Anterior cingulate cortex (tissue), 58 donors: ENCODE data around the gene PRR16.

ENCODE experiments used
- DNase-seq, 58 donors: peaks; one replicate each; lab custom pipeline; 2025; lab: John Stamatoyannopoulos, UW

Gene PRR16

DNA sequence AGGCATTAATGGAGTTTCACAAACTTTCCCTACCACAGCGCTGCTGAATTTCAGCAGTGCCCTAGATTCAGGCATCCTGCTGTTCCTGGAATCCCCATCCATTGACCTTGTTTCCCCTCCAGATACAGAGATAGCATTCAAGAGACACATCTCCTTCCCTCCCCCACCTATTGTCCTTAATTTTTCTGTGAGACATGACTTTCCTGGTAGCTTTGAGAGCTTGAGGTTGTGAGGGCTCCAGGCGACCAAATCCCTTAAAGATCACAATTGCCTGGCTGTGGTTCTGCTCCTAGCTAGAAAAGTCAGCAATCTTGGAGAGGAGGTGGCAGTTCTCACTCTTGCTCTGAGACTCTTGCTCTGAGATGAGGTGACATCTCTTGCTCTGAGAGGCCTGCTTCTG, 48.0 kb downstream of the PRR16 start:
- DNase-seq: no peak

DNA sequence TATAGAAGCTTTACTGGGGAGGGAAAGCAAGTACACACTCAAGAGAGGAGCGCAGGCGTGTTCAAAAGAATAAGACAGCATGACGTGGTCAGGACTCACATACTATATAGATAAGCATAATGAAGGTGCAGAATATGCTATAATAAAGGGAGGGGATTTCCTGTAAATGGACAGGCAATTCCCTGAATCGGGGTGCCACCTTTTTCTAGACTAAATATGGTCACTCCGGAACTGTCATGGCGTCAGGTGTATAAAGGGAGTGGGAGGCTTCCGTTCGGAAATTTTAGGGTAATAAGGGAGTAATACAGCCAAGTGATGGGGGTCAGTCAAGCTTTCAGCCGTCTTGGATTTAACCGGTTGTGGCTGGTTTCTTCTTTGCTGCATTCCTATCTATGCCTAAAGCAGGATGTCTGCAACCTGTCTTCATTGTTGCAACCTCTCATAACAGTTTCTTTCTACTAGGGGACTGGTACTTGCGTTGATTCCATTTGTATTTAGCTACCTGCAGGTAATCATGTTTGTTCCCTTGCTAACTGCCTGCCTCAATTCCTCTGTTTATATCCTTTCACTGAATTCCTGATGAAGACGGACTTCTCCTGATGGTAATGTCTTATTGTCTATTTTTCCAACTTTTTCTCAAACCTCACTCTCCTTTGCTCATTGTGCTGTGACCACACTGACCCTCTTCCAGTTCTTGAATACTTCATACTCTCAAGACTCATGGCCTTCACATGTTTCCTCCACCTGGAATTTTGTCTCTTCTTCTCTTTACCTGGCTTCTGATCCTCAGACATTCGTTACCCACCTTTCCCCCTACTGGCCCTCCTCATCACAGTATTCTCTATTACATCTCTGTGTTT, 48.9 kb downstream of the PRR16 start:
- no peak for DNase-seq

DNA sequence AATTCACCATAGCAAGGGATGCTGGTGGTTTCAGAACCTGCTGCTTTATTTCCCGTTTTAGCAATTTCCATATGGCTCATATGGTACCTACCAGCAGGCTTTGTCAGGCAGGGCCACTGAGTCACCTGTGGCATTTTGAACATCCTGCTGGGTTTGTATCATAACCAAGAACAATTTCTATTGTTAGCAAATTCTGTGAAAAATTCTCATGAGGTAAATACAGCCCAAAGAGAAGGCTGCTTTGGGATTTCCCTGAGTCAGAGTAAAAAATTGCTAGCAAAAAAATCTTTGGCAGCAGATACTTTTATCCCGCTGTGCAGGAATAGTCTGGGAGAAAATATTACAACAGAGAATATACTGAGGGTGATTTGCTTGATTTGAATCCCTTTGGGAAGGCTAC, 52.7 kb downstream of the PRR16 start:
- peak in 1 of 58 donors; percentile 9 for DNase-seq

DNA sequence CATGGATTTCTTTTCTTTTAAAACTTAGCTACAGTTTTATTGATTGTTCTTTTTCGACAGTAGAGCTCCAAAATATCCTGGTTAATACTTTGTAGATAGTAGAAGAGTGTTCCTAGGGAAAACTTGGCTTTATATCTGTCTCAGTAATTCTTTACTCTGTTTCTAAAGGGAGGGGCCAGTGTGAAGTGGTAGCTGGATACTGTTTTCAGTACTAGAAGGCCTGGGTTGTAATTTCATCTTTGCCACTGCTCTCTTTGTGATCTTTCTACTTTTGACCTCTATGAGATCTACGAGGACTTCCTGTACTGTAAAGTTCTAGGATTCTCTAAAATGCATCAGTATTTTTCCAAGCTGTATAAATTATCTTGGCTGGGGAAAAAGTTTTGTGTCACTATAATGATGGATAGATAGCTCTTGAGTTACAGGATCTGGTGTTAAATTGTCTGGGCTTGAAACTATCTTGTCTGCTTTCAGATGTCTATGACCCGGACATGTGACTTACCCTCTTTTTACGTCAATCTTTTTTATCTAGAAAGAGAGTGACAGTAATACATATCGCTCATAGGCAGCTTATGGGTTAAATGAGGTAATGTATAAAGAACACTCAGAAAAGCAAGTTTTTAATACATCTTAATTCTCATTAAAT, 53.6 kb downstream of the PRR16 start:
- DNase-seq: no peak

DNA sequence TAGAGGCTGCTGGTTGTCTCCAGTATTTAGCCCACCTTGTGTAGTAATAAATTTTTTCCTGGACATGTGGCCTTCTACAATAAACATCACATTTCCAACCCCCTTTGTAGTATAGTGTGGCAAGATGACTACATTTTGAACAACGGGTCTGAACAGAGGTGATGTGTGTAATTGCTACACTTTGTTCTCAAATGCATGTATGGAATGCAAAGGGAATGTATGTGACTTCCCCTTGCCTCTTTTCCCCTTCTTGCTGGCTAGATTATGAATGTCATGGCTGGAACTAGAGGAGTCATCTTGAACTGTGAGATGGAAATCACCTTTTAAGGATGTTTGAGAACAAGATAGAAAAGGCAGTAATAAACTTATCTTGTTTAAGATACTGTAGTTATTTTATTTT, 54.5 kb downstream of the PRR16 start:
- DNase-seq: no peak

DNA sequence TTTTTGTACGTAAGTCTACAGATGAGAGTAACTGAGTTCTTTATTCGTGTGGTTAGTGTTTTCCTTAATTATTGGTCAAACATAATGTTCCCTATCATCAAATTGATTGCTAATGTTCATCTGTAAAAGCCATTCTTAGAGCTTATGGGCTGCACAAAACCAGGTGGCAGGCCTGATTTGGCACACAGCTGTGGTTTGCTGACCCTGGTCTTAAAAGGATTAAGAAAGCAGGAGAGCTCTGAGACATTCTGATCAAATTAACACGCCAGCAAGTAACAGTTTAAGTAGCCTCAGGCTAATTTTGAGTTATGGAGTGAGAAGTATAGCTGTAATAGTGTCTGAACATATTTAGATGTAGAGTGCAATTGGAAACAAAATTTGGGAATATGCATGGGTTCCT, 63.2 kb downstream of the PRR16 start:
- DNase-seq: no peak

DNA sequence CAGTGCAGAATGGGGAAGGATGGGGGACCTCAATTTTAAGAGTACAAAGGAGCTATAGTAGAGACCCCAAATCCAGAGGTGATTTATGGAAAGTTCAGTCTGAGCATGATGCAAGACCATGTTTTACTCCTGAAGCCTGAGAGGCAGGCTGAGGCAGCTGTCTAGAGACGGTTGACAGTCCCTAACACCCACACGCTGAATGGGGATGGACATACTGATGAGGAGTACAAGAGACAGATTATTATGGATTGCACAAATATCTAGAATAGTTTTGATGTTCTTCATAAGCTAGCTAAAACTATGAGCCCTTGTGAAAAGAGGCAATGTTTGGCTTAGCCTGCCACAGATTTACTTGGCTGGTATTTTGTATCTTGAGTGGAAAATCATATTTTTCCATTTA, 64.5 kb downstream of the PRR16 start:
- DNase-seq: no peak

DNA sequence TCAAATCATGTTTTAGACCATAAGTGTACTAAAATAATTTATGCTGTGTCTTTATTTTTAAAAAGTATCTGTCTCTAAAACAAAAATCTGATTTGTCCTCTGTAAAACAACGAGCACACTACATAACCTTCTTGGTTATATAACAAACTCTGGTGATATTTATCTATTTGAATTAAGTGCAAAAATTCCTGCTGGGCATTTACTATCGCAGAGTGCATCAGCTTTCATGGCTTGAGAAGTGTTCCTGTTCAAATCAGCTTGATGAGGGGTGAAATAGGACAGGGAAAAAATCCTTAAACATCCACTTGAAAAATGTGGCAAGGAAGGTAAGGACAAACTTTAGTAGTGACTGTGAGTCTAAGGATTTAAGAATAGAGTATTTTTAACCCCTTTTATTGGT, 65.3 kb downstream of the PRR16 start:
- DNase-seq: no peak

DNA sequence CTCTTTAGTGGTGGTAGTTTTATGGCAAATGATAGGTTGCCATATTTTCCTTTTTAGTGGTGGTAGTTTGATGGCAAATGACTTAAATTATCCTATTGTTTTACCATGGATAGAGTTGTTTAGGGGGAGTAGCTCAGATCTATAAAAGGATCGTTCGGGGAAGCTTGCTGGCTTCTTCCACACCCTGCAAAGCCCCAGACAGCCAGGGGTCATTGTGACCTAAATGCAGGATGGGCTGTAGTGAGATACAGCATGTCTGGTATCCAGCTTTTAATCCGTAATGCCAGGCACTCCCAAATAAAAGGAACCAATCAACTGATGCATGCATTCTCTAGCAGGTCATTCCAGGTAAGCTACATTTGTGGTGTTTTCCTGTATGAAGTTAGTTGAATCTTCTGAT, 67.1 kb downstream of the PRR16 start:
- no peak for DNase-seq

DNA sequence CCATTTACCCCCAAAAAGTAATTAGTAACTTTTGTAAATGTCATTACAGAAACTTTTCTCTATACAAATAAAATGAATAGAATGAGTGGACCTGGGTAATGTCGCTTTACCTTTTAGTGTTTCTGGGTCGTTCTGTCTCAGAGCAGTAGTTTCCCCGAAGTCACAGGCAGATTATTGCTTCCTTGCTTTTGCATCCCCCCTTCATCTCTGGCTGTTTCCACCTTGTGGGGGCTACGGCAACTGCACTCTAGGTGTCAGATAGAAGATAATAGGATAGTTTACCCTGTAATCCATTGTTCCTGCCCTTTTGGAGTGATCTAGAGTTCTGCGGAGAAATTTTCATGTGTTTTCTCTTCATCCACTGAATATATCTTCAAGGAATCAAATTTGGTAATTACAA, 68.7 kb downstream of the PRR16 start:
- DNase-seq: no peak

DNA sequence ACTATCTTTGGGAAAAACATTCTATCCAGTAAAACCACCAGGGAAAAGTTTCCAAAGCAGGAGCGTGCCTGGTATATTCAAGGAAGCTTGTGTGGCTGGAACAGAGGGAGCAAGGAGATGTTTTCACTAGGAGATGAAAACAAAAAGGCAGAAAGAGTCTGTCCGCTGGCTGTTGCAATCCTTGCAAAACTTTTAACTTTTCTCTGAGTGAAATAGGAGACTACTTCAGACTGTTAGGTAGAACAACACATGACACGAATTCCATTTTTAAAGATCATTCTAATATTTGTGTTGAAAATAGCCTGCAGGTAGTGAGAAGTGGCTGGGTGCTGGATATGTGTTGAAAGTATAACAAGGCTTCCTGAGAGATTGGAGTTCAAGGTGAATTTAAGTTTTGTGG, 69.5 kb downstream of the PRR16 start:
- no peak for DNase-seq

DNA sequence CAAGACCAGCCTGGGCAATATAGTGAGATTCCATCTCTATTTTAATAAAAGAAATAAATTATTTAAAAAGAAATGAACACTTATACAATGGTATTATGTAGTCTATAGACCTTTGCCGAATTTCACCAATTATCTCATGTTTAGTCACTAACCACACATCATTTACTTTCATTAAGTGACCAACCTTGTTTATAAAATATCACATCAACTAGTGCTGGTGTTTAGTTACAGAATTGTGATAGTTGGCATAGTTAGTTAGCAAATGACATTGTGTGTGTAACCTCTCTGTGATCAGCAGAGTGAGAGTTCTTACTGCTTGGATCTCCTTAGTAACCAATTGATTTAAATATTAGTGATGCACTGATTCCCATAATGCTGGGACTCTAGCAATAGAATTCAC, 71.8 kb downstream of the PRR16 start:
- DNase-seq: no peak

DNA sequence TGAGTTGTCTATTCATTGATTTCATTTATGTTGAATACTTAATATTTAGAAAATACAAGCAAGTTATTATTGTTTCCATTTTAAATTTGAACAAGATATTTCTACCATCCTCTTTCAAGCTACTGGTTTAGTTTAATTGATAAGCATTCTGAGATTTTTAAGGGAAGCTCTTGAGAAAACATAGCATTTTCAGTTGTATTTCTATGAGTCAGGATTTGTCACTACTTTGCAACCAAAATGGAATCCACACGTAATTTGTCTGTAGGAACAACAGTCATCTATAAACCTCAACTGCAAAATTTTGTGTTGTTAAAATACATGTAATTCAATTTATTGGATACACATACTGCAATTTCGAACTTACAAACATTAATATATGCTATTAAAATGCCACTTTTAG, 74.0 kb downstream of the PRR16 start:
- DNase-seq: no peak

DNA sequence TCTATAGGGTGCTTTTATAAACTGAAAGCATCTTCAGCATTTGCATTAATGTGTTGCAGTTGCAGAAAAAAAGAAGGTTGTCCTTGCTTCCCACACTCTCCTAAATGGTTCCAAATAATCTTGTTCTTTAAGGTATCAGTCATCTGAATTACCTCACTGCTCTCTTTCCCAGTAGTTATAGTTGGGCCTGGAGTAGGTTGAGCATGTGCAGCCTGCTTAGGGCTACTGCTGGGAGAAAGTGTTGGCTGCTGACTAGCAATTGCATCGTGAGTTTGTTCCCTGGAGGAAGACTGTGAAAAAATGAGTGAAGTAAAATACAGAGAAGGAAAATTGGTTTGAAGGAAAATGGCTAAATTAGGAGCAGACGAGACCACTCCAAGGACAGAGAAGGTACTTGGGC, 74.5 kb downstream of the PRR16 start:
- peak in 1 of 58 donors; percentile 2 for DNase-seq

DNA sequence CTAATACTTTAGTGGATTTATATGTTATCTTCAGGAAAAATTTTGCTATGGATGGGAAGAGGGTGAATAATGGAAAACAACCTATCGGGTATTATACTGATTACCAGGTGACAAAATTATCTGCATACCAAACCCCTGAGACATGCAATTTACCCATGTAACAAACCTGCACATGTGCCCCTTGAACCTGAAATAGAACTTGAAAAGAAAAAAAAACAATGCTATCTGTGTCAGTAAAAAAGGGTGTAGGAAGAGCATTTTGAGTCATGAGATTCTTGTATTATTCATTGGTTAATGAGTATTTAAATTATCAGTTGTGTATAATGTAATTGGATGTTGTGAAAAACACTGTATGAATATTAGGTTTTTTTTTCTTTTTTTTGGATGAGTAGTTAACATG, 75.4 kb downstream of the PRR16 start:
- no peak for DNase-seq

DNA sequence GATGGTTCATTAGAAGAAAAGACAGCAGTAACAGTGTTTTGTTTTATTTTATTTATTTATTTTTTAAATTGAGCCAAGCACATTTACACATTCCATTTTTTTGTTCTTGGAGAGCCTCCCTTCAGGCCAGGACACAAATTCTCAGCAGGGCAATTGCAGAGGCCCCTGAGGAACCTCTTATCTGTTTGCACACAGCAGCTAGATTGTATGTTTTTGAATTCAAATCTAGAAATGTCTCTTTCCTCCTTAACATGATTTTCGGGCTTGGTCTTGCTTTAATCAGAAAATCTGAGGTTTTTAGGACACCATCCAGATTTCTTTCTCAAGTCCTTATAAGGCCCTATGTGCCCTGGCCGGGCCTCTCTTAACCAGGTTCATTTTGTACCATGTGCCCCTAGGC, 76.0 kb downstream of the PRR16 start:
- no peak for DNase-seq

DNA sequence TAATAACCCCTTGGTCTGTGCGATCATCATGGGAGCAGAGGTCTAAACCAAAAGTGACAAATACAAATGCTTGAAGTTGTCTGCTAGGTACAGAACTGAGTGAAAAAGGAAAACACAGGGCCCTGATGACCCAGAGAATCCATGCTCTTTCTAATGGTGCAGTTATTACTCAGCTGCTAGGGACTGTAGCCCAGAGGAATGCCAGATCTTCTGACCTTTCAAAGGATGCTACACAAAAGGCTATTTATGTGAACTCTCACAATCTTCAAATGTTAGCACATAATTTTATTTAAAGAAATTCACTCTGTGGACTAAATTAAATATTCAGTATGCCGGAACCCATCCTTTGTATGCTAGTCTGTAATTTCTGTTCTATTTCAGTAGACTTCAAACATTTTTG, 79.9 kb downstream of the PRR16 start:
- no peak for DNase-seq

DNA sequence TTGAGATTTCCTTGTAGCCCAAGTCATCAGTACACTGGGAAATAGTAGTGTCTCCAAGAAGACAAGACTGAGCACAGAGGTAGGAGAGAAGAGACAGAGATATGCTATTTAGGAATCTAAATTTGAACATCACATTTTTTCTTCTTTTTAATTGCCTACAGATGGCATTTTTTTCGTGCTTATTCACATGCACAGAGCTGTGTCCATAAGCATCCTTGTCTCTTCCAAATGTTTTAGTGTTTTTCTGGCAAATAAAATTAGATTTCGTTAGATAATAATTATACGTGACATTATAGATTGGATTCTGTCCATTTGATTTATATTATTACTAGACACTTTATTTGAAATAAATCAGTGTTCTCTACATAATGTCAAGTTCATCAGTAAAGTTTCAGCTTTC, 80.9 kb downstream of the PRR16 start:
- DNase-seq: no peak

DNA sequence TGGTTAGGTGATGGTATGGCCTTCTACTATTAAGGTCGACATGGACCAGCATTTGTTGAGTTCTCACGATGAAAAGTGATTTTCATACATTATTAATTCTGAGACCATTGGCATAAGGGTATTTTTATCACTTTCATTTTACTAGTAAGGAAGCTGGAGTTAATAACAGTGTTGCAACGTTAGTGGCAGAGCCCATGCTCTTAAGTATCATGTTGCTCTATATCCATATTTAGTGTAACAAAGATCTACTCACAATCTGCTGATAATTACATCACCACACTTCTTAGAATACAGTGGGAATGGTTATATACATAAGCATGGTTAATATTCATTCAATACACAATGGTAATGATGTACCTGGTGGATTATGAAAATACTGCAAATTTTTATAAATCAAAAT, 81.9 kb downstream of the PRR16 start:
- no peak for DNase-seq

DNA sequence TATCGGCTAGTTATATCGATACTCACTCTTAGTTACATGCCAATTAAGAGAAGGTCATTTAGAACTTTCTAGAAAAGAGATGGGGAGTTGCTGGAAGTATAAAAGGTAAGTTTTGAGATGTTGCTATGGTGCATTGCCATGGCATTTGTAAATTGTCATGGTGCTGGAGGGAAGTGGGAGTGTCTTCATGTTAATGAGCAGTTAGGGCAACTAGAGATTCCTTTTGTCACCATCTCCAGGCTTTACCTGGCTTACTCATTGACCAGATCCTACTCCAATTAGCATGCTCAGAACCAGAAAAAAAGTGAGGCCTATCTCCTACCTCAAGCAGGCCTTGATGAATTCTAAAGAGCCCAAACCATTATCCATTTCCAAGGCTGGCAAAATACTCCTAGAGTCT, 82.8 kb downstream of the PRR16 start:
- no peak for DNase-seq

DNA sequence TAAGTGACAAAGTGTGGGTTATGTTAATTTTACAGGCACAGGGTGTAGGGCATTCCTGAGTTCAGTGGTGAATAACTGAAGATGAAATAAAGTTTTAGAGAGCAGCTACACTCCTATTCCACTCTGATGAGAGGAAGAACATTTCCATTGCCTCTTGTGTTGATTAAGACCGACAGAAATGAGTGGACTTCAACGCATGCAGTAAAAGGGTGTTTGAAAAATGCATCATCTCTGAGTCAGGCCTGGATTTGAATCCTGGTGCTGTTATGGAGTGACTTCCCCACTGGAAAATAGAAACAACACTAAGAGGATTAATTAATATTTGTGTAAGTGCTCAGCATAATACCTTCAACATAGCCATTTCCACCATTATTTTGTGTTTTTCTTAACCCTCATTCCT, 86.3 kb downstream of the PRR16 start:
- no peak for DNase-seq

DNA sequence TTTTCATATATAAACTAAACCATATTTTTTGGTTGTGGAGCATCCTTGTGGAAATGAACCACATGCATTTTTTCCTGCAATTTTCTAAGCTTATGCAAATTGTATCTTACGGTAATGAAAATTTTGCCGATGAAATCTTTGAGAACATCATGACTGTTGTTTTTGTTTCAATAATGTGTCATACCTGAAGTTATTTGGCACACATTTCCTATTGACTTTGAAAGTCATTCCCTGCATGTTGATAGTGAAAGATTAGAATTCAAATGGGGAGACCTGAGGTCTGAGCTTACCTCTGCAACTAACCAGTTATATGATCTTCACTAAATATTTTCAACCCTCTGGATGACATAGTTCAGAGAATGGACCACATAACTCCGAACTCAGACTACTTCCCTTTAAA, 88.5 kb downstream of the PRR16 start:
- DNase-seq: no peak
